OCI-LY7 (cell line): ENCODE data around the gene SNX24.

Experiments
- CTCF ChIP-seq: fragments of 200-600 bp; sonication (generic); conservative IDR thresholded peaks from 2 replicates; pipeline ENCODE4 v1.5.1; 2014; ENCODE audit warnings: mild to moderate bottlenecking, antibody characterized with exemption, low read length, moderate library complexity, mixed read lengths
- EZH2phosphoT487 ChIP-seq: fragments of 200-600 bp; sonication (generic); IDR thresholded peaks from 2 replicates; pipeline ENCODE4 v1.6.1; 2018; ENCODE audit warnings: low read depth, borderline replicate concordance, mild to moderate bottlenecking, mixed run types, antibody characterized with exemption, low read length, moderate library complexity, mixed read lengths

GRCh38 chr5:122858451-122858850 is 13.0 kb downstream of the SNX24 start:
- TF ChIP-seq CTCF (no peak), EZH2phosphoT487 (no peak)
